ENCODE results near the gene KIR2DL1.
"Not testable (repeated sequence)": the region's sequence is repeated elsewhere in the genome, so short reads cannot be mapped to it uniquely, and the experiment has no call there.

Gene KIR2DL1

GRCh38 chr19:54769646-54770045, at the start of gene KIR2DL1:
Gene KIR2DL1, plus strand, starts transcription at chr19:54769793. Its CDS starts 58 bp downstream, at chr19:54769851.
- DNase-seq = not testable (repeated sequence)

GRCh38 chr19:54724142-54724541, 45.5 kb upstream of the KIR2DL1 start, which contains the start of gene KIR3DL3:
Gene KIR3DL3, plus strand, starts transcription at chr19:54724442. Its CDS starts 55 bp downstream, at chr19:54724497.
- DNase-seq = no peak

GRCh38 chr19:54724644-54725043, 44.9 kb upstream of the KIR2DL1 start:
- DNase-seq = no peak

DNA sequence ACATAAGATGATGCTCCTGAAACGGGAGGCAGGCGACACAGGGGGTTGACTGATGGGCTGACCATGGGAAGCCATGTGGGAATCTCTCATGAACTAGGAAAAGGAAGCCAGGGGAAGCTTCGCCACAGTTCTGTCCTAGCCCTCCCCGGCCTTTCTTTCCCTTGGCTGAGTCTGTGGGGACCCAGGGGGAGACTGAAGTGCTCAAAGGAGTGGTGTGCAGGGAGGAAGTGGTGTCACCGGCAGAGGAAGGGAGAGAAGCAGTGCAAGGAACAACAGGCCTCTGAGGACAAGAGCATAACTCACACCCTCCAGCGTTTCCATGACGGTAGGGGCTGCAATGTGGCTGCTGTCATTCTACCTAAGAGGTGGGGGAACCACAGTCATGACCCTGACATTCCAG, 44.3 kb upstream of the KIR2DL1 start:
- no peak for DNase-seq

- no peak for DNase-seq
These were observed 42.0 kb upstream of the KIR2DL1 start for GRCh38 chr19:54727562-54727961.

DNA sequence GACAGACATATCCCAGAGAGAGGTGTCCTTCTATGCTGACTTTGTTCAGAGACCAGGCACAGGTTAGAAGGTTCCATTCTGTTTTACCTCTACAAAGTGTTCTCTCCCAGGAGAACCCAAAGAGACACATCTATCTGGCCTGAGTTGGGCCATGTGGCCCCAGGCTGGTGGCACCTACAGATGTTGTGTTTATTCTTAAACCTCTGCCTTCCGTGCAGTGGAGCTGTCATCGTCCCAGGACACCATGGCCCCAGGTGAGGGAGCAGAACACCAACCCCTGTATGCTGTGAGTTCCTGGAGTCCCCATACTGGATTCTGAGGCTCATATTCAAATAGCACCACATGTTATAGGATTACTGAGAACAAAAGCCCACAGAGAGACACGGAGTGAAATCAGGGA, 41.4 kb upstream of the KIR2DL1 start:
- no peak for DNase-seq

GRCh38 chr19:54729416-54730188, 40.0 kb upstream of the KIR2DL1 start:
- no peak for DNase-seq

DNA sequence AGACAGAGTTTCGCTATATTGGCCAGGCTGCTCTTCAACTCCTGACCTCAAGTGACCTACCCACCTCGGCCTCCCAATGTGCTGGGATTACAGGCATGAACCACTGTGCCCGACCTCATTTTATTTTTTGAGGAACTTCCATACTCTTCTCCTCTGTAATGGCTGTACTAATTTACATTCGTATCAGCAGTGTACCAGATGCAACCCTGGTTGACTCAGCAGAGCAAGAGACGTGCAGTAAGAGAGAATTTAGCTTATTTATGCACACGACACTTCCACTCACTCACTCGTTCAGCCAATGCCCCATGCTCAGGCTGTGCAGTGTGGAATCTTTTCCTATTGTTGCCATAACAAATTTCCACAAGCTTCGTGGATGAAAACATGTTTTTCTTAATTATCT, 38.4 kb upstream of the KIR2DL1 start:
- DNase-seq = no peak

- DNase-seq = not testable (repeated sequence)
These were observed 31.3 kb upstream of the KIR2DL1 start, which contains the start of gene KIR2DL3 for GRCh38 chr19:54738306-54738705. Gene KIR2DL3, plus strand, starts transcription at chr19:54738513. Its CDS starts 33 bp downstream, at chr19:54738546.

GRCh38 chr19:54738715-54739114, 30.9 kb upstream of the KIR2DL1 start:
- DNase-seq = no peak

DNA sequence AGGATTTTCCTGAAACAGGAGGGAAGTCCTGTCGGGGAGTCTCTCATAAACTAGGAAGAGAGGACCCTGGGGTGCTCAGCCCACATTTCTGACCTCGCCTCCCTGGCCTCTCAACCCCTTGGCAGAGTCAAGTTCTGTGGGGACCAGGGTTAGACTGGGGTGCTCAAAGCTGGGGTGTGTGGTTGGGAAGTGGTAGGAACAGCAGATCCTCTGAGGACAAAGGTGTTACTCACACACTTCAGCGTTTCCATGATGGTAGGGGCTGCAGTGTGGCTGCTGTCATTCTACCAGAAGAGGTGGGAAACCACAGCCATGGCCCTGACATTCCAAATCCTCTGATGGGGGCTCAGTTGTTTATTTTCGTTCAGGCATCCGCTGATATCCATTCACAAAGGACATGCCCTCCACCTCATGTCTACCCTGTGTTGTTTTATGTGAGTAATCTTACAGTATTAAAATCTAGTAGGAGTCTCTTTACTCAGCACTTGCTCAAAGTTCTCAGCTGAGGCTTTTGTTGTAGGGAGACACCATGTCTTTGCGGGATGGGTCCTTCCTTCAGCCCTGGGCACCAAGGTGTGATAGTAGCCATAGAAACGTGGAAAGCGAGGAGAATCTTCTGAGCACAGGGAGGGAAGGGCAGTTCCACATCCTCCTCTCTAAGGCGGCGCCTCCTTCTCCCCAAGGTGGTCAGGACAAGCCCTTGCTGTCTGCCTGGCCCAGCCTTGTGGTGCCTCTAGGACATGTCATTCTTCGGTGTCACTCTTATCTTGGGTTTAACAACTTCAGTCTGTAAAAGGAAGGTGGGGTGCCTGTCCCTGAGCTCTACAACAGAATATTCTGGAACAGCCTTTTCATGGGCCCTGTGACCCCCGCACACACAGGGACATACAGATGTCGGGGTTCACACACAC, 29.8 kb upstream of the KIR2DL1 start:
- DNase-seq = no peak

DNA sequence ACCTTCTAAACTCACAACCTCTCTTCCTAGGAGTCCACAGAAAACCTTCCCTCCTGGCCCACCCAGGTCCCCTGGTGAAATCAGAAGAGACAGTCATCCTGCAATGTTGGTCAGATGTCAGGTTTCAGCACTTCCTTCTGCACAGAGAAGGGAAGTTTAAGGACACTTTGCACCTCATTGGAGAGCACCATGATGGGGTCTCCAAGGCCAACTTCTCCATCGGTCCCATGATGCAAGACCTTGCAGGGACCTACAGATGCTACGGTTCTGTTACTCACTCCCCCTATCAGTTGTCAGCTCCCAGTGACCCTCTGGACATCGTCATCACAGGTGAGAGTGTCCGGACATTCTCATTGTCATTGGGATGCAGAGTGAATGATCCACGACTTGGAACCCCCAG, 27.6 kb upstream of the KIR2DL1 start:
- not testable (repeated sequence) for DNase-seq

DNA sequence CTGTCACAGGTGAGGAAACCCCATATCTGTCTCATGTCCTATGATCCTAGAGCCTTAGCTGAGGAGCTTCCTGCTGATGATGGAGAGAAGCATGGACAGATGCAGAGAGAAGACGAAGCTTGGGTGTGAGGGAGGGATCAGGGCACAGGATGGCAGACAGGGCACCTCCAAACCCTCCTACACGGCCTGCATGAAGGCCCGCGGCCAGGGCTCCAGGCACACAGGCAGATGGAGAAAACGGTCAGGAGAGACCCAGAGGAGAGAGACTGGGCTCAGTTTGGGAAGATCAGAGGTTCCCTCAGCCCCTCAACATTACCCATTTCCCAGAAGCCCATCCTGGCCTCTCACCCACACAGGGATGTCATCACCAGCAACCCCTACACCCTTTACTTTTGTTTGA, 25.5 kb upstream of the KIR2DL1 start:
- DNase-seq = not testable (repeated sequence)

GRCh38 chr19:54747614-54748322, 21.8 kb upstream of the KIR2DL1 start:
- not testable (repeated sequence) for DNase-seq

DNA sequence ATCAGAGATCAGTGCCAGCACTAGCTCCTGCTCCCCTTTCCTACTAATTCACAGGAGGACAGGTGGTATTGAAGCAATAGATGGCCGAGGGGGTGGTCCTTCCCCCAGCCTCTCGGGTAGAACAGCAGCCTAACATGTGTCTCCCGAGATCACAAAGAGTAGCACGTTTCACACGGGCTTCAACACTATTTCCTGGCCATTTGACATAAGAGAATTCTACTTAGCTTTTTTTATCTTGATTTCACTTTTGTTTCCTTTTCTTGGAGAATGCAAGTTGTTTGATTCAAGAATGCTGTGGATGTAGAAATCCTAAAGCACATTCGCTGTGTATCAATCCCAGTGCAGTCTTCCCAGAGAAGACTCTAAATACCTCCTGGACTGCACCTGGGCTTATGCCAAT, 19.3 kb upstream of the KIR2DL1 start:
- DNase-seq = not testable (repeated sequence)

DNA sequence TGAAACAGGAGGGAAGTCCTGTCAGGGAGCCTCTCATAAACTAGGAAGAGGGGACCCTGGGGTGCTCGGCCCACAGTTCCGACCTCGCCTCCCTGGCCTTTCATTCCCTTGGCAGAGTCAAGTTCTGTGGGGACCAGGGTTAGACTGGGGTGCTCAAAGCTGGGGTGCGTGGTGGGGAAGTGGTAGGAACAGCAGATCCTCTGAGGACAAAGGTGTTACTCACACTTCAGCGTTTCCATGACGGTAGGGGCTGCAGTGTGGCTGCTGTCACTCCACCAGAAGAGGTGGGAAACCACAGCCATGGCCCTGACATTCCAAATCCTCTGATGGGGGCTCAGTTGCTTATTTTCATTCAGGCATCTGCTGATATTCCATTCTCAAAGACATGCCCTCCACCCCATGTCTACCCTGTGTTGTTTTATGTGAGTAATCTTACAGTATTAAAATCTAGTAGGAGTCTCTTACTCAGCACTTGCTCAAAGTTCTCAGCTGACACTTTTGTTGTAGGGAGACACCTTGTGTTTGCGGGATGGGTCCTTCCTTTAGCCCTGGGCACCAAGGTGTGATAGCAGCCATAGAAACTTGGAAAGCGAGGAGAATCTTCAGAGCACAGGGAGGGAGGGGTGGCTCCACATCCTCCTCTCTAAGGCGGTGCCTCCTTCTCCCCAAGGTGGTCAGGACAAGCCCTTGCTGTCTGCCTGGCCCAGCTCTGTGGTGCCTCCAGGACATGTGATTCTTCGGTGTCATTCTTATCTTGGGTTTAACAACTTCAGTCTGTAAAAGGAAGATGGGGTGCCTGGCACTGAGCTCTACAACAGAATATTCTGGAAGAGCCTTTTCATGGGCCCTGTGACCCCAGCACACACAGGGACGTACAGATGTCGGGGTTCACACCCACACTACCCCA, 13.1 kb upstream of the KIR2DL1 start:
- not testable (repeated sequence) for DNase-seq

GRCh38 chr19:54758577-54758976, 11.0 kb upstream of the KIR2DL1 start:
- not testable (repeated sequence) for DNase-seq

DNA sequence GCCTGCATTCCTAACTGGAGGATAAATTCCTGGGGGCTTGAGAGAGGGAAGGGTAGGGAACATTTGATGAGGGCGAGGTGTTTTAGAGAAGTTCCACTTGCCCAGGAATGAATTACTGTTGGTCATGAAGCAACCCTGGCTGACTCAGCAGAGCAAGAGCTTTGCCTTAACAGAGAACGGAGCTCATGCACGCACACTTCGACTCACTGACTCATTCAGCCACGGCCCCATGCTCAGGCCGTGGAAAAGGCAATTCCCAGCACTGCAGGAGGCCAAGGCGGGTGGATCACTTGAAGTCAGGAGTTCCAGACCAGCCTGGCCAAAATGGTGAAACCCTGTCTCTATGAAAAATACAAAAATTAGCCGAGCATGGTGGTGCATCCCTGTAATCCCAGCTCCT, 5.4 kb upstream of the KIR2DL1 start:
- not testable (repeated sequence) for DNase-seq

DNA sequence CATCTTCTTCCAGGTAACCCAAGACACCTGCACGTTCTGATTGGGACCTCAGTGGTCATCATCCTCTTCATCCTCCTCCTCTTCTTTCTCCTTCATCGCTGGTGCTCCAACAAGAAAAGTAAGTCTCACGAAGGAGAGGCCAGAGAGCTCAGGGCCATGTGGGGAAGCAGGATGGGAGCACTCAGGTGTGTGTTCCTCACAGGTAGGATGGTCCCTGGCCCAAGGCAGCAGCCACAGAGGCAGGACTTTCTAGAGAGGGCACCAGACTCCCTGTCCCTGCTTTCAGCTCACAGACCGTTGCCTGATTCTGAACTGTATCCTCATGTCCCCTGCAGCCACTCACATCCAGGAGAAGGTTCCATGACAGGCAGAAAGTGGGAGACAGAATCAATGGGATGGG, 3.1 kb upstream of the KIR2DL1 start:
- DNase-seq = not testable (repeated sequence)

- DNase-seq = not testable (repeated sequence)
These were observed 918 bp downstream of the KIR2DL1 start for GRCh38 chr19:54770511-54770910.

Measured in activated naive CD4-positive, alpha-beta T cell treated with anti-CD3 and anti-CD28 coated beads, Interleukin-2, amount 50 U/mL, for 16 hours (primary cell).